GM18511 (cell line): Measurements from ENCODE around the gene AGO1.
"Not testable (repeated sequence)": the region's sequence is repeated elsewhere in the genome, so short reads cannot be mapped to it uniquely, and the experiment has no call there.

Experiments used
- ATAC-seq: cut with Tn5 transposase; IDR thresholded peaks from one replicate; pipeline ENCODE4 v1.9.1; 2021; ENCODE audit warnings: mild to moderate bottlenecking, moderate library complexity; ENCODE audit not compliant: unreplicated experiment

The AGO1 gene

DNA sequence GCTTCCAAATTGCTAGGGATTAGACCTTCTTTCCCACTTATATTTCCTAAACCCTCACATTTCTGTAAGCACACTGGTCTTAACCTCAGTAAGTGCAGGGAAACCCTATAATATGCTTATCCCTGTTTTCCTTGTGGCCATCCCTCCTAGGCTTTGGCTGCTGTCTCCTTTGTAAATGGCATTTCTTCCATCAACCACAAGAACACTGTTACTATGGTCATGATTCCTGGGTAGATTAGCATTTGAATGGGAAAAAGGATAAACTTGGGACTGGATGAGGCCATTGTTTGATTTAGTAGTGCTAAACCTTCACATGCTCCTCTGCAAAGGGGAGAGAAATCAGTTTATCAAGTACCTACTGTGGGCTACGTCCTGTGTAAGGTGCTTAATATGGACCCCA lies 31.7 kb downstream of the AGO1 start:
- ATAC-seq: no peak

DNA sequence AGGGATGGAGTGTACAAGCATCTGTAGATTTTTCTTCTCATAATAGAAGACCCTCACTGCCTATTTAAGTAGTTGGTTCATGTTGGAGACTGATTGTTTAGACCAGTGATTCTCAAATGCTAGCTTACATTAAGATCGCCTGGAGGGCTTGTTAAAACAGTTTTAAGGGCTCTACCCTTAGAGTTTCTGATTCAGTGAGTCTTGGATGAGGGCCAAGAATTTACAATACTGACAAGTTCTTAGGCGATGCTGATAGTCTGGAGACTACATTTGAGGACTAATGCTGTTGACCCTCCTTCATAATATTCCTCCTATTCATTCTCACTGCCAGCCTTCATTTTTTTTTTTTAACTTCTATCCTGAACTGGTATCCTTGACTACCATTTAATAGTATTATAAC lies 32.7 kb downstream of the AGO1 start:
- ATAC-seq: no peak

DNA sequence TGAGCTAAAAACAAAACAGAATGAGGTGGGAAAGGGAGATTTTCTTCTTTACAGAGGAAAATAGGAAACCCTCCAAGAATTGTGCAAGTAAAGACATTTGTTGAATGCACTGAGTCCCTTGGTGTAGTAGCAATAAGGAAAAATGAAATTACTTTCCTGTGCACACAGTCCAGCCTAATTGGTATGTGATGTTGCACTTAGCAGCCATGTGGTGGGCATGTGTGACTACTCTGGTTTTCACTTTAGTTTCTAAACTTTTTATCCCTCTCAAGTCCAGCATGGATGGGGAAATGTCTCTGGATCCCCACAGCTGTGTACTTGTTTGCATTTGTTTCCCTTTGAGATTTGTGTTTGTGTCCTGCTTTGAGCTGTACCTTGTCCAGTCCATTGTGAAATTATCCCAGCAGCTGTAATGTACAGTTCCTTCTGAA lies 40.8 kb downstream of the AGO1 start:
- ATAC-seq: no peak

GRCh38 chr1:35924838-35925237 lies 41.8 kb downstream of the AGO1 start:
- no peak for ATAC-seq

DNA sequence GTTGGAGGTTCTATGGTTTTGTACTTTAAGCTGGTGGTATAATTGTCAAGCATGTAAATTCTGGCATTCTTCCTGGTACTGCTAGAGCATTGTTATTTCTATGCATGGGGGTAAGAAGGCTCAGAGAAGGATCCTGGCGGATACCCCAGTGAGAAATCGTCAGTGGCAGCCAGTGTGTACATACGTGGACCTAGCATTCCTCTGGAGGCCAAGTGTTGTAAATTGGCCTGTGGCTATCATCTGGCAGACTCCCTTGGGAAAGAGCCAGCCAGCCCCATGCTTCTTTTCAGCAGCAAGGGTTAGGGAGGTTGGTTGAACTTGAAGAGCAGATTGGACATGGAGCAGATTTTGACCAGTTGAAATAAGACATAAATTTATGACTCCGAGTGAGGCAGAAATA lies 42.7 kb downstream of the AGO1 start:
- no peak for ATAC-seq

DNA sequence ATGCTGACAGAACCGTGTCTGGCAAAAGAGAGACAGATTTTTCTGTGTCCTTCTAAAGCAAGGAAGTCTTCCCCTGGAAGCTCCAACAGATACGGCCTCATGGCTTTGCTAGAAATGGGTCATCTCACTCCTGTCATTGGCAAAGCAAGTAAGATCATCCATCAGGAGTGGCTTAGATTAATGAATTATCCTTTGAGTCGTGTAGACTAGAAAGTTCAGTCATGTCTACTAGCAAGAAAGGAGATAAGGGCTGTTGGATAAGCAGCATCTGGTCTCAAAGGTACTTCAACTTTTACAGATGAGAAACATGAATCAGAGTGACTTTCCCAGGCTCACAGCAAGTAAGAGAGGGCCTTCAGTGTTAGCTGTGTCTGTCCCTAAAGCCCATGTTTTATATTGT lies 44.5 kb downstream of the AGO1 start:
- no peak for ATAC-seq

DNA sequence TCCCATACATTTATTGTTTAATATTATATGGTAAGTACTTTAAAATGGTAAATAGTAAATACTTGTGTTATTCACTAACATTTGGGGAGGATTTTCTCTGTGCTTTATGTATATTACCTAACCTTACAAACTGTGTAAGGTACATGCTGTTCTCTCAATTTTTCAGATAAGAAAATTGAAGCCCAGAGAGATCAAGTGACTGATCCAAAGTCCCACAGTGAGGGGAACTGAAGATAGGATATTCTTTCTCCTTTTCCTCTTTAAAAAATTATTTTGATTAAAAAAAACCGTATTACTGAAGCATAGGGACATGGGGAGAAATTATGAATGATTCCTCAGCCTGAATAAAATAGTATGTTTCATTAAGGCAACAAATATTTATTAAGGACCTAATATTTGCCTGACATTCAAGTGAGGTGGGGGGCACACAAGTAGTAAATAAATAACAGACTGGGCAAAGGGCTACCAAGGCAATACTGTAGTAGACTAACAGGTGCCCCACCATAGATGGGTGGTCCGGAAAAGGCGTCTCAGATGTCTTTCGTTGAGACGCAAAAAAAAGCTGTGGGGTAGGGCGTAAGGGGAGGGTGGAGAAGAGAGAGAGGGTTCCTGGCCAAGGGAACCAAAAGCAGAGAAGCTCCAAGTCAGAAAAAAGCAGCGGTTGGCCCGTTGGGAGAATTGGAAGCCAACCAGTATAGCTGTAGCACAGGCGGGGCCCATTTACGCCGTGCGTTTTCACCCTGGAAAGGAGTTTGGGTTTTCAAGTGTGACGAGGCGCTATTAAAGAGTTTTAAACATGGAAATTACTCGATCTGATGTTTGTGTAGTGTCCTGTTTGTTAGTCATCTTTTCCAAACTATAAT lies 47.0 kb downstream of the AGO1 start:
- ATAC-seq: peak; percentile 14

- ATAC-seq: peak; percentile 85
These were observed 47.8 kb downstream of the AGO1 start, which contains the start of gene AGO3 for GRCh38 chr1:35930593-35931445. TSS of gene AGO3 (plus strand) at chr1:35931105. CDS start at chr1:35931427, 322 bp downstream.

GRCh38 chr1:35931446-35932157 lies 48.6 kb downstream of the AGO1 start:
- peak; percentile 27 for ATAC-seq

DNA sequence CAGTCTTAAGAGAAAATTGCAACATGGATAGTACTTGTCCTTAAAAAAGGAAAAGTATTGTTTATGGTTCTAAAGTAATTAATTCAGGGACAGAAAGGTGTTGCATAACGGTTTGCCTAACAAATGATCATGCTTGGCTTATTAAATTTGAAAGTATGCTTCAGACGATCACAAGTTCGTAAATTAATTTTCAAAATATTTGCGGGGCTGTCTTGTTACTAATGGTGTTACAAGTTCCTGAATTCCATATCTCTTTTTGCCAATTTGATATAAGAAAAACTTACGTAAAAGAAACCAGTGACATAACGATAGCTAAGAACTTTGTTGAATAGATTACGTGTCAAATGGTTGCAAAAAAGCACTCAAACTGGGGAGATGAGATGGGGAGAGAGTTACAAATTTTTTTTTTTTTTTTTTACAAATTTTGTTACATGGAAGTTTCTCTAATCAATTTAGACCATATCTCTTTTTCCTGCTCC lies 49.2 kb downstream of the AGO1 start:
- ATAC-seq: no peak

DNA sequence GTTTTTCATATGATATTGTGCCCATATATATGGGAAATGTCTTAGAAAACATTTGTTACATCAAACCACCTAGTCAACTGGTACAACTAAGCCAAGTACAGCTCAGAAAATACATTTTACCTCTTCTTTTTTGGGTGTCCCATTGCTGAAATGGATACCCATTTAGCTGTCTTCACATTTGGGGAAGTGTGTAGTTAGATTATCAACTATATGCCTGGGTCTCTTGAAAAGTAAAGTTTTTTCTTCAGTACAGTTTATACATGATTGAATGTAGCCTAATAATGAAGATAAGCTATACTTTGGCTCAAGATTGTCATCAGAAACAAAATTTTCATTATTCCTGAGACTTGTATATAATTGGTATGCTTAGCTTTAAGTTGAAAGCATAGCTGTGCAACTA lies 49.9 kb downstream of the AGO1 start:
- no peak for ATAC-seq

DNA sequence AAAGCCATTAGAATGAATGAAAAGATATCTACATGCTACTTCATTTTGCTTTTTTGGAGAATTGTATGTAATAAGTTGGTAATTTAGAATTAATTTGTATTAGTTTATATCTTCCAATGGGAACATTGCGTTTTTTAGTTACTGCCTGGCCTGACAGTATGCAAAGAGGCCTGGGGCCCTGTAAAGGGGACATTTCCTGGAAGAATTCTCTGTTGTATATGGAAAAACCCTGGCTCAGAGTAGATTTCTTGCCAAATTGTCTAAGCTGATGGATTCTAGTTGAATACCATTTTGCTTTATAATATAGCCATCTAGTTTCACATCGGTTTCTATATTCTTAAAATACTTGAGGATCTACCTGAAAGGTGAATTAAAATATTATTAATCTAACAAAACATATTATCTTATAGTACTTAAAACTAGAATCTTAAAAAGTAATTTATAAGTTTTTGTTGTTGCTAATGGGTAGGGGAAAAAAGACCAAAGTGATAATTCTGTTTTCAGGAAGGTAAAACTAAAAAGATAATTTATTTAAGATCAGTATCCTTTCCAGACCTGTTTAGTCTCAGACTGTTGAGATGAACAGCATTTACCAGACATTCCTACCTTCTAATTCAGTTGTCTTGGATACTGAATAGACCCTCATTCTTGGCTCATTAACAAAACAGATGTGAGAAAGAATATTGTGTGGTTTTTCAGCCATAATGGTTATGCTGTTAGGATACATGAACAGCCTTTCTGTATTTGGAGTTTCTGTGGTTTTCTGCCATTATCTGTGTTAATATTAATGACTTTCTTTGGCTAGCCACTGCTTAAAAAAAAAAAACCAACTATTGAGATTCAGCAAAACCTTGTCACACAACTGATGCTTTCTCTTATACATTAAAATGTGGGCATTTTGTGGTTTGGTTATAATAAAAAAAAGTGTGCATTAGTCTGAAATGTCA lies 52.7 kb downstream of the AGO1 start:
- no peak for ATAC-seq

- no peak for ATAC-seq
These were observed 53.8 kb downstream of the AGO1 start for GRCh38 chr1:35936838-35937237.

- no peak for ATAC-seq
These were observed 56.5 kb downstream of the AGO1 start for GRCh38 chr1:35939484-35939883.

DNA sequence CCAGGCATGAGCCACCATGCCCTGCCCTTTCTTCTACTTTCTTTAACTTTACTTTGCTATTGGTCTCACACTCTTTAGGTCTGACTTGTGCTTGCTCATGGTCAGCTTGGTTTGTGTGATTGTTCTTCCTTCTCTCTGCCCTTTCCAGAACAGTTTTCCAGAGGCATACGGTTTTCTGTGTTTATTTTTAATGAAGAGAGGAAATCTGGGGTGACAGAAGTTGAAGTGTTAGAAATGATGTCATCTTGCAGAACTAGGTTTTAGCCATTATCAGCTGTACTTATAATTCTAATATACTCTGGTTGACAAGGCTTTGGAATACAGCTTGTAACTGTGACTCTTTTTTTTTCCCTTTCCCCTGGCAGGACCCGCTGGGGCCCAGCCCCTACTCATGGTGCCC lies 62.3 kb downstream of the AGO1 start:
- no peak for ATAC-seq

DNA sequence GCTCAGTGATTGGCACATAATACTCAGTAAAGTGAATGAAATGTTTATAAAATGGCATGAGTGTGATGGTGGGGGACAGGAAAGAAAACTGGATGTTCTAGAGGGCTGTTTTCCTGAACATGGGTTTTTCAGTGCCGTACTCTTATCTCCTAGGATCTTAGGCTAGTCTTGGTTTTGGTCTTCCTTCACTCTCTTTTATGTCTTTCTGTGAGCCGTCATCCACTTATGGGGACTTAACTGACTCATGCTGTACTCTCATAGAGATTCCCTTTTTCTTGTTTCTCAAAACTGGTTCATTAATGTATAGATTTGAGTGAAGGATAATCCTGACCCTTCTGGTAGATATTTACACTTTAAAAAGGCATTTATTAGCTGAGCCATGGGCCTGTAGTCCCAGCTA lies 64.5 kb downstream of the AGO1 start:
- ATAC-seq: no peak

DNA sequence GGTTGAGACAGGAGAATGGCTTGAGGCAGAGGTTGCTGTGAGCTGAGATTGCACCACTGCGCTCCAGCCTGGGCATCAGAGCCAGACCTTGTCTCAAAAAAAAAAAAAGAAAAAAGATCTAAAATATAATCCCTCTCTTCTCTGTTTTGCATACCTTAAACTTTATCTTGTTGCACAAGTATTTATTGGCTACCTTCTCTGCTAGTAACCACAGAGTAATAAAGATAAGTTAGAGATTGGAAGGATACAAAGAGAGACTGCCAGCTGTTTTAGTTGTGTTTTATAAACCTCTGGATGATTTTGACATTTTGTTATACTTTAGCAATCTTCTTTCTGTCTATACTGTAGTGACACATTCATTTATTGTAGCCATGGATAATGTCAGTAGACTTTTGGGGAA lies 75.5 kb downstream of the AGO1 start:
- ATAC-seq: no peak

GRCh38 chr1:35959304-35959703 lies 76.3 kb downstream of the AGO1 start:
- no peak for ATAC-seq

GRCh38 chr1:35962952-35963351 lies 79.9 kb downstream of the AGO1 start:
- ATAC-seq: no peak

GRCh38 chr1:35964277-35964676 lies 81.3 kb downstream of the AGO1 start:
- ATAC-seq: not testable (repeated sequence)
